GM12874 (cell line): Measurements from ENCODE around the gene ATG7.

Experiments
- TF ChIP-seq, protein P1 (sequence below): IDR thresholded peaks from 2 replicates; pipeline ENCODE4 v1.5.1; 2011; ENCODE audit warnings: low read depth, mild to moderate bottlenecking, control low read depth, low read length, moderate library complexity; ENCODE audit not compliant: insufficient read depth

The ATG7 gene, protein sequence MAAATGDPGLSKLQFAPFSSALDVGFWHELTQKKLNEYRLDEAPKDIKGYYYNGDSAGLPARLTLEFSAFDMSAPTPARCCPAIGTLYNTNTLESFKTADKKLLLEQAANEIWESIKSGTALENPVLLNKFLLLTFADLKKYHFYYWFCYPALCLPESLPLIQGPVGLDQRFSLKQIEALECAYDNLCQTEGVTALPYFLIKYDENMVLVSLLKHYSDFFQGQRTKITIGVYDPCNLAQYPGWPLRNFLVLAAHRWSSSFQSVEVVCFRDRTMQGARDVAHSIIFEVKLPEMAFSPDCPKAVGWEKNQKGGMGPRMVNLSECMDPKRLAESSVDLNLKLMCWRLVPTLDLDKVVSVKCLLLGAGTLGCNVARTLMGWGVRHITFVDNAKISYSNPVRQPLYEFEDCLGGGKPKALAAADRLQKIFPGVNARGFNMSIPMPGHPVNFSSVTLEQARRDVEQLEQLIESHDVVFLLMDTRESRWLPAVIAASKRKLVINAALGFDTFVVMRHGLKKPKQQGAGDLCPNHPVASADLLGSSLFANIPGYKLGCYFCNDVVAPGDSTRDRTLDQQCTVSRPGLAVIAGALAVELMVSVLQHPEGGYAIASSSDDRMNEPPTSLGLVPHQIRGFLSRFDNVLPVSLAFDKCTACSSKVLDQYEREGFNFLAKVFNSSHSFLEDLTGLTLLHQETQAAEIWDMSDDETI

DNA sequence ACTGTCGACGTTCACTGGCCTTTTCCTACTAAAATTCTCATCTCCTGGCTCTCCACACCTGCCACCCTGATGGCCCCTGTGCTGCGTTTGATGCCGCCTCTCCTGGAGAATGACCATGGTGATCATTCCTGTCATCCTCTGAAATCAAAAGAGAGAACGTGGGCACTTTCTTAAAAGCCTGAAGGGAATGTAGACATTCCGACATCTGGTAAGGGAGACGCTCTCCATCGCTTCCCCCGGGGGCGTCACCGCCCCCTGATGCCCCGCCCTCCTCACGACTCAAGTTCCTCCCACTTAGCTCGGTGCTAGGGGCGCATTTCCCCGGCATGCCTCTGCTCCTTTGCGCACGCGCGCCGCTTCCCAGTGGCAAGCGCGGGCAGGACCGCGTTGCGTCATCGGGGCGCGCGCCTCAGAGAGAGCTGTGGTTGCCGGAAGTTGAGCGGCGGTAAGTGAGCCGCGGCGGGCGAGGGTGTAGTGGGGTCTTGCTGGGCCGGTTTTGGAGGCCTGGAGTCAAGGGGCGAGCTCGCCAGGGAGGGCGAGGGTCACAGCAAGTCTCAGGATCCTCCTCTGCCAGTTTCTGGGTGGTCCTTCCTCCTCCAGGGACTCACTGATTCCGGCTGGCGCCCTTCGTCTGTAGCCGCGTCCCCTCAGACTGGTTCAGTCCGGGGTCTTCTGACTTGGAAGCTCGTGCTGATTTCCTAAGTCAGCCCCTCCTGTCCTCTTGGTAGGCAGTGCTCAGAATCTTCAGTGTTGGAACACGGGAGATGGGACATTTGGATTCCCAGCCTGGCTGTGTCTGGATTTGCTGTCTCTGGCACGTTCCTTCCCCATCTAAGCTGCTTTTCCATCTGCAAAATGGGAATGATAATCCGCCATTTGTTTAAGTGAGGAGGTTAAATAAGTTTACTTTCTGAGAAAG lies at the start of gene ATG7:
Gene ATG7 (plus strand): TSS at position 412 of the 919 bp plus-strand sequence. CDS start 26,299 bp downstream, outside the sequence.
- TF ChIP-seq, protein P1, sequence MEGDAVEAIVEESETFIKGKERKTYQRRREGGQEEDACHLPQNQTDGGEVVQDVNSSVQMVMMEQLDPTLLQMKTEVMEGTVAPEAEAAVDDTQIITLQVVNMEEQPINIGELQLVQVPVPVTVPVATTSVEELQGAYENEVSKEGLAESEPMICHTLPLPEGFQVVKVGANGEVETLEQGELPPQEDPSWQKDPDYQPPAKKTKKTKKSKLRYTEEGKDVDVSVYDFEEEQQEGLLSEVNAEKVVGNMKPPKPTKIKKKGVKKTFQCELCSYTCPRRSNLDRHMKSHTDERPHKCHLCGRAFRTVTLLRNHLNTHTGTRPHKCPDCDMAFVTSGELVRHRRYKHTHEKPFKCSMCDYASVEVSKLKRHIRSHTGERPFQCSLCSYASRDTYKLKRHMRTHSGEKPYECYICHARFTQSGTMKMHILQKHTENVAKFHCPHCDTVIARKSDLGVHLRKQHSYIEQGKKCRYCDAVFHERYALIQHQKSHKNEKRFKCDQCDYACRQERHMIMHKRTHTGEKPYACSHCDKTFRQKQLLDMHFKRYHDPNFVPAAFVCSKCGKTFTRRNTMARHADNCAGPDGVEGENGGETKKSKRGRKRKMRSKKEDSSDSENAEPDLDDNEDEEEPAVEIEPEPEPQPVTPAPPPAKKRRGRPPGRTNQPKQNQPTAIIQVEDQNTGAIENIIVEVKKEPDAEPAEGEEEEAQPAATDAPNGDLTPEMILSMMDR: no peak

DNA sequence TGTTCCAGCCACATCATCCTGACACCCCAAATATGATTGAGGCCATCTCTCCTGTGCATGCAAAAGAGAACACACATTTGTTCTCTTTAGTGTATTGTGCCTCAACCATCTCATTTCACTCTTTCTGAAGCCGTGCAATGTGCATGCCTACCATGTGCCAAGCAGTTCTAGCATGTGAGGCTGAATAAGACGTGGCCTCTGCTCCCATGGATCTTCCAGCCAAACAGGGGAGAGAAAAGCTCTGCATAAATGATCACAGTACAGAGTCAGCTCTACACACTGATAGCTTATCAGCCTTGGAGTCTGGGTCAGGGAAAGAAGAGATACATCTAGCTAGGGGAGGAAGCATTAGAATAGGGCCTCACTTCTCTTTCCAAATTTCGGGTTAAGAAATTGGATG lies 48.2 kb upstream of the ATG7 start:
- TF ChIP-seq, protein P1: no peak

DNA sequence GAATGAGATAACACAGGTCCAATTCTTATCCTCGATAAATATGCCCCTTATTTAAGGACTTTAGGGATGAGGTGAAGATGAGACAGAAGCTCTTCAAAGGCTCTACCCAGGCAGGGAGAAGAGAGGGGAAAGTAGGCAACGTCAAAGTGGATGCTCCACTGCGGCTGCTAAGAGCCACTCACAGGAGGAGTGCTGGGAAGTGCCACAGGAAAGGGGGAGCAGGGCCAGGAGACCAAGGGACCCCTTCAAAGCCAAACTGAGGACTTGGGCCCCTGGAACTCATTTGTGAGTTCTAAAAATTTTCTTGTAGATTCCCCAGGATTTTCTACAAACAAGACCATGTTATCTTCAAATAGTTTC lies 47.3 kb upstream of the ATG7 start:
- TF ChIP-seq, protein P1: no peak

DNA sequence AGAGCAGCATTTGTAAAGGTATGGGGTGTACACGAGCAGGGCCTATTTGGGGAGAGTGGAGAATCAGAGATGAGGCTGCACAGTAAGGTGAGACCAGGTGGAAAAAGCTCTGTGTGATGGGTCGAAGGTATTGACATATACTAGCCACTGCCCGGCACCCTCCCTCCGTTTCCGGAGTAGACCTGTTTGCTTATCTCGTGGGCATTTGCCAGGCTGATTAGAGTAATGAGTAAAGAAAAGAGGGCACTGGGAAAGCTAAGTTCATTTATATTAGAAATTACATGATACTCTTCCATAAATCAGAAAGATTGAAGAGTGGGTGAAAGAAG lies 46.2 kb upstream of the ATG7 start:
- TF ChIP-seq, protein P1: no peak

DNA sequence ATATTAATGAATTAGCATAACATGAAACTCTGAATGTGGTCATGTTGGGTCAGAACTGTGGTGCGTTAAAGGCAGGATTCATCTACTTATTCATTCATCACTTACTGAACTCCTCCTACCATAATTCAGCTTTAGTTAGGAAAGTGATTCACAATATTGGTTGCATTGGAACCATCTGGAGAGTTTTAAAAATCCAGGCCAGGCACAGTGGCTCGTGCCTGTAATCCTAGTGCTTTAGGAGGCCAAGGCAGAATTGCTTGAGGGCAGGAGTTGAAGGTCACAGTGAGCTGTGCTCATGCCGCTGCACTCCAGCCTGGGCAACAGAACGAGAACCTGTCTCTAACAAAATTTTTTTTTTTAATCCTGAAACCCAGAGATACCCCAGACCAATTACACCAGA lies 44.2 kb upstream of the ATG7 start:
- TF ChIP-seq, protein P1: no peak

DNA sequence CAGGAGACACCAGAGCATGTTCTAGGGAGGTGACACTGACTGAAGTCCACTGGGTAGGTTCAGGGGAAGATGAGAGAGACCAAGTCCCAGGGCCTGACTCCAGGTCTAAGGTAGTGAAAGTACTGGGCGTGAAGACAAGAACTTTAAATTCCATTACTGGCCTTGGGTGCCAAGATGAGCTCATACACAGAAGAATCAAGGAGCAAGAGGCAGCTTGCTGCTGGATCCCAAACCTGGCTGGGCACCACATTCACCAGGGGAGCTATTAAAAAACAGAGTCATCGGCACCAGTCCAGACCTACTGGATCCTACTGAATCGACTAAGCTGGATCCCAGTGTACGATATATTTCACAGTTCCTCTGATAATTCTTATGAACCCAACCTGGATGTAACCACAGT lies 42.1 kb upstream of the ATG7 start:
- TF ChIP-seq, protein P1: no peak

DNA sequence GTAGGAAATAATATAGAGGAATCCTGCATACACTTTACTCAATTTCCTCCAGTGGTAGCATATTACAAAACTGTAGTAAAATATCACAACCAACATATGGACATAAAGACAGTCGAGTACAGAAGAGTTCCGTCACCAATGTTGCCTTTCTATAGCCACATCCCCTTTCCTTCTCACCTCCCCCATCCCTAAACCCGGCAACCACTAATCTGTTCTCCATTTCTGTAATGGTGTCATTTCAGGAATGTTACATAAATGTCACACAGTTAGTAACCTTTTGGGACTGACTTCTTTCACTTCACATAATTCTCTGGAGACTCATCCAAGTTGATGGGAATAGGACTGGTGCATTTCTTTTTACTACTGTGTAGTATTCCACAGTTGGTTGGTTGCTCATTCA lies 41.4 kb upstream of the ATG7 start:
- TF ChIP-seq, protein P1: no peak
